Measurements from ENCODE around the gene CCDC8. TPM values are rescaled to one million over a fixed set of nuclear protein-coding genes. Genes with fewer than 3 reads are reported as not detected.
A peak's percentile ranks its signal among the peaks of the same experiment; 100 is the strongest.

Gene CCDC8
- total and polyA plus RNA-seq, 9 of the 15 experiments (the other 6 are each of a cell fraction or from before 2014, with no cell fraction given), result 0.68 to 30.8 (median 15.6) TPM

DNA sequence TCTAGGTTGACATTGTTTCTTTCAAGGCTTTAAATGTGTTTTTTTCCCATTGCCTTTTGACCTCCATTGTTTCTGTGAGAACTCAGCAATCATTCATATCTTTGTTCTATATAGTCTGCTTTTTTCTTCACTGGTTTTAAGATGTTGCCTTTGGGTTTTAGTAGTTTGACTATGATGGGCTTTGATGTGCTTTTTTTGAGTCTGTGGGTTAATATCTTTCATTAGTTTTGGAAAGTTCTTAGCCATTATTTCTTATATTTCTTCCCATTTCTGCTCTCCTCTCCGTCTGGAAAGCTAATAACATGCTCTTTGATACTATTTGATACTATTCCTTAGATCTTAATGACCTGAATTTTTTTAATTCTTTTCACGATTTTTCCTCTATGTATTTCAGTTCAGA lies 32.7 kb downstream of the CCDC8 start:
- POLR2A ChIA-PET, result no interaction called here
- ATAC-seq, result no peak
- no peak for FAIRE-seq

DNA sequence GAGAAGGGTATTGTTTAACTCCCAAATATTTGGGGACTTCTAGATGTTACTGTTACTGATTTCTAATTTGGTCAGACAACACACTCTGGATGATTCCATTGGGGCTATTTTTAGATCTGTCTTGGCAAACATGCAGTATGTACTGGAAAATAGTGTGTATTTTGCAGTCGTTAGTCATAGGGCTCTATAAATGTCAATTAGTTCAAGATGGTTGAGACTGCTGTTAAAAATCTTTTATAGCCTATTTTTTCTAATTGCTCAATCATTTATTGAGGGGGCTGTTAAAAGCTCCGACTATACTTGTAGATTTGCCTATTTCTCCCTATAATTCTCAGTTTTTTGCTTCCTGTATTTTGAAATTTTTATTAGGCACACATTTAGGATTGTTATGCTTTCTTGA lies 35.1 kb downstream of the CCDC8 start:
- H3K27me3 ChIP-seq (ENCODE audit: control insufficient read depth in 2 of 2, insufficient read depth in 2 of 2, low read length in 2 of 2), result no peaks in the 10 kb centered on the region
- no peaks in the 10 kb centered on the region for H3K9me1 ChIP-seq (ENCODE audit: control insufficient read depth, insufficient read depth, low read length)
- POLR2A ChIA-PET, result interaction anchor here (0.6 to 0.9 kb wide), 2 partner anchors 9 to 10 kb away, joined by 5 read pairs; no protein-coding TSS in a partner anchor
- no peak for DNase-seq (ENCODE audit: extremely low read depth in 1 of 4, low spot score in 3 of 4)
- CTCF ChIA-PET (ENCODE audit: low intra/inter-chr PET ratio), result no interaction called here
- in situ Hi-C loops (cut with MboI) (no loop called here), intact Hi-C loops (cut with micrococcal nuclease) (no loop called here)
- BruUV-seq (replicated peaks), result TSS peak; percentile 18
- no peak overlapping the region for H3K4me3 ChIP-seq
- WGBS (ENCODE audit: insufficient coverage, low coverage, missing lambda C conversion rate), result 83% methylated on average over 2 of the region's 2 CpGs
- ATAC-seq, result no peak
- no peak overlapping the region for H2AFZ ChIP-seq (ENCODE audit: low read depth, low read length)
- peak; percentile 32 for FAIRE-seq
- no peak overlapping the region for H3K9ac ChIP-seq (ENCODE audit: insufficient read depth in 1 of 2, low read depth in 2 of 2, low read length in 2 of 2)
- H3K4me1 ChIP-seq (replicated peaks in 1 of 2; ENCODE audit: control insufficient read depth in 2 of 2, insufficient read depth in 2 of 2, low read length in 2 of 2), result peaks cover 0 to 8% of the 10 kb centered on the region in 2 experiments; a peak in 1 of 5 replicates
- H3K79me2 ChIP-seq (ENCODE audit: control insufficient read depth, insufficient read depth, low read length), result peaks cover 7% of the 10 kb centered on the region; the same call in 2 of the 3 replicates
- H3K9me3 ChIP-seq (replicated peaks; ENCODE audit: control insufficient read depth, insufficient read depth, low read depth, low read length), result no peaks in the 10 kb centered on the region
- H3K36me3 ChIP-seq (ENCODE audit: control insufficient read depth, insufficient read depth, low read length), result peaks cover 92% of the 10 kb centered on the region
- H3K27ac ChIP-seq (ENCODE audit: extremely low read depth, low read depth, low read length), result no peak overlapping the region
- no peak overlapping the region for H3K4me2 ChIP-seq (ENCODE audit: insufficient read depth, low read length)
- peaks cover 7% of the 10 kb centered on the region; the same call in 1 of the 2 replicates for H4K20me1 ChIP-seq (replicated peaks; ENCODE audit: control insufficient read depth, insufficient read depth, low read length)
- TF ChIP-seq, protein P1, sequence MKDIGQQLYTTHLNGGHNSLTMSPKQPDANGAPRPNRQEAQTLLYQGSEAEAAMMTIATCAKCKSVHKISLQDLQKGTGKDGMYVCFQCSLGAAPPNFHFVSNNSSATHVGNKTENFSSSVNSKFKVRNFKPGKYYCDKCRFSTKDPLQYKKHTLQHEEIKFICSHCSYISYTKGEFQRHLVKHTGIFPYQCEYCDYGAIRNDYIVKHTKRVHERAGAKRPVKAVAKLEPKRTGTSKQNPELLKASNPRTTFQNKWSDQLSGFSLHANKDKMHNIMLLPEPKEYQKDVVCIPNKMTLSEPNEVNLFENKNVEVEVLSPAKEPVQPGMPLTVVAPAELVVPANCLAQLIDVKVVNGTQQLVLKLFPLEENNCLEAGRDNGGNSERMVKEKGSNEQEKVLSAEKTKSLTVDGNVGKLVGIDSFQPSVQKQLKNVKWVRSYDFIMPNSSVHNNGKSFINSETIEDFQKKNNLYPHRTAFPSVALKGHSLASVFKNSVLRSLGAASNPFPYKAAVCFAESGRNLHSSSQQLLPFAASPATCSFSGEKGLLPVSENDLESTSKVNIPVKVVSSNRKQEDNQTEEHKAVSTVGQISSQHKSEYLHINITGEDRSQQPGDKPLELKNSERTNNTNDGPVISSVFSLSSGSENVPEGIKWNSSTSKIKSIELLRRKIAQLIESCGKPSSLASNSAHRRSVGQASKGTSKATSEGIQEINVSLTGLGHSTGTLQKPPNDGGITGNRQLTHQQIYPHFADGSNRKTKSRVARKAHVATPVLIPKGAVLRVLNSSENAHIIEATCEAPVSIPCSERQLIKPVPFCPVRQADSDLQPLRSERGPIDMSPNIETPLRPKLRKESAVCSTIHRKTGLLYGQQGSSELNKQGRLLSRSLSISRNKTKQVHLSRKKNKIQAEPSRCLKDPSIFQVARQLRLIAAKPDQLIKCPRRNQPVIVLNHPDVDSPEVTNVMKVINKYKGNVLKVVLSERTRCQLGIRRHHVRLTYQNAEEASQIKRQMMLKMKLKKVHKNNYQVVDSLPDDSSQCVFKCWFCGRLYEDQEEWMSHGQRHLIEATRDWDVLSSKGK (CRISPR knock-in tag; IDR thresholded peaks at IDR 0.05), result no peak
- TF ChIP-seq, protein P2, sequence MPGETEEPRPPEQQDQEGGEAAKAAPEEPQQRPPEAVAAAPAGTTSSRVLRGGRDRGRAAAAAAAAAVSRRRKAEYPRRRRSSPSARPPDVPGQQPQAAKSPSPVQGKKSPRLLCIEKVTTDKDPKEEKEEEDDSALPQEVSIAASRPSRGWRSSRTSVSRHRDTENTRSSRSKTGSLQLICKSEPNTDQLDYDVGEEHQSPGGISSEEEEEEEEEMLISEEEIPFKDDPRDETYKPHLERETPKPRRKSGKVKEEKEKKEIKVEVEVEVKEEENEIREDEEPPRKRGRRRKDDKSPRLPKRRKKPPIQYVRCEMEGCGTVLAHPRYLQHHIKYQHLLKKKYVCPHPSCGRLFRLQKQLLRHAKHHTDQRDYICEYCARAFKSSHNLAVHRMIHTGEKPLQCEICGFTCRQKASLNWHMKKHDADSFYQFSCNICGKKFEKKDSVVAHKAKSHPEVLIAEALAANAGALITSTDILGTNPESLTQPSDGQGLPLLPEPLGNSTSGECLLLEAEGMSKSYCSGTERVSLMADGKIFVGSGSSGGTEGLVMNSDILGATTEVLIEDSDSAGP (CRISPR knock-in tag; IDR thresholded peaks at IDR 0.05), result no peak
- no peak for TF ChIP-seq PHF8 (IDR thresholded peaks at IDR 0.05; ENCODE audit: borderline replicate concordance, low read length)
- no peak for TF ChIP-seq XRCC3 (IDR thresholded peaks at IDR 0.05)

More for the DNA sequence above, 32.7 kb downstream of the CCDC8 start:
- H3K4me1 ChIP-seq (replicated peaks in 1 of 2; ENCODE audit: control insufficient read depth in 2 of 2, insufficient read depth in 2 of 2, low read length in 2 of 2), result no peaks in the 10 kb centered on the region
- 0 out of 3 replicates have a peak, but pooled peaks cover 3% of the 10 kb centered on the region for H3K79me2 ChIP-seq (ENCODE audit: control insufficient read depth, insufficient read depth, low read length)
- TF ChIP-seq, protein P3, sequence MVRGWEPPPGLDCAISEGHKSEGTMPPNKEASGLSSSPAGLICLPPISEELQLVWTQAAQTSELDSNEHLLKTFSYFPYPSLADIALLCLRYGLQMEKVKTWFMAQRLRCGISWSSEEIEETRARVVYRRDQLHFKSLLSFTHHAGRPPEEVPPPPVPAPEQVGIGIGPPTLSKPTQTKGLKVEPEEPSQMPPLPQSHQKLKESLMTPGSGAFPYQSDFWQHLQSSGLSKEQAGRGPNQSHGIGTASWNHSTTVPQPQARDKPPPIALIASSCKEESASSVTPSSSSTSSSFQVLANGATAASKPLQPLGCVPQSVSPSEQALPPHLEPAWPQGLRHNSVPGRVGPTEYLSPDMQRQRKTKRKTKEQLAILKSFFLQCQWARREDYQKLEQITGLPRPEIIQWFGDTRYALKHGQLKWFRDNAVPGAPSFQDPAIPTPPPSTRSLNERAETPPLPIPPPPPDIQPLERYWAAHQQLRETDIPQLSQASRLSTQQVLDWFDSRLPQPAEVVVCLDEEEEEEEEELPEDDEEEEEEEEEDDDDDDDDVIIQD (CRISPR knock-in tag; IDR thresholded peaks at IDR 0.05), result no peak
- TF ChIP-seq ZKSCAN1 (IDR thresholded peaks at IDR 0.05; ENCODE audit: low read depth, low read length) (no peak), ATF7 (IDR thresholded peaks at IDR 0.05) (no peak), RBM15 (IDR thresholded peaks at IDR 0.05; ENCODE audit: insufficient read depth, low read length) (no peak)
- H2AFZ ChIP-seq (ENCODE audit: low read depth, low read length), result no peak overlapping the region
- no peak overlapping the region for H3K4me2 ChIP-seq (ENCODE audit: insufficient read depth, low read length)
- intact Hi-C loops (cut with micrococcal nuclease) (no loop called here), in situ Hi-C loops (cut with MboI) (loop anchor here (5.0 kb wide), 1 partner anchor 98 kb away; no protein-coding TSS in a partner anchor)
- no peaks in the 10 kb centered on the region for H3K27me3 ChIP-seq (ENCODE audit: control insufficient read depth in 2 of 2, insufficient read depth in 2 of 2, low read length in 2 of 2)
- no peak overlapping the region for H3K9ac ChIP-seq (ENCODE audit: insufficient read depth in 1 of 2, low read depth in 2 of 2, low read length in 2 of 2)
- 83% methylated on average over 2 of the region's 2 CpGs for WGBS (ENCODE audit: insufficient coverage, low coverage, missing lambda C conversion rate)
- DNase-seq (ENCODE audit: extremely low read depth in 1 of 4, low spot score in 3 of 4), result no peak
- H3K4me3 ChIP-seq, result no peak overlapping the region
- H4K20me1 ChIP-seq (replicated peaks; ENCODE audit: control insufficient read depth, insufficient read depth, low read length), result no peaks in the 10 kb centered on the region
- no peaks in the 10 kb centered on the region for H3K9me1 ChIP-seq (ENCODE audit: control insufficient read depth, insufficient read depth, low read length)
- no peak overlapping the region for H3K27ac ChIP-seq (ENCODE audit: extremely low read depth, low read depth, low read length)
- H3K36me3 ChIP-seq (ENCODE audit: control insufficient read depth, insufficient read depth, low read length), result peaks cover 93% of the 10 kb centered on the region
- CTCF ChIA-PET (ENCODE audit: low intra/inter-chr PET ratio), result no interaction called here
- H3K9me3 ChIP-seq (replicated peaks; ENCODE audit: control insufficient read depth, insufficient read depth, low read depth, low read length), result no peaks in the 10 kb centered on the region
- BruUV-seq (replicated peaks), result no TSS peak
